Neural progenitor cell (in vitro differentiated cells): ENCODE results near the gene KDM2A. TPM values are rescaled to one million over a fixed set of nuclear protein-coding genes. Genes with fewer than 3 reads are reported as not detected.

Source experiments
- DNase-seq: peaks from one replicate; pipeline ENCODE4 v3.0.0-alpha.2; 2016; ENCODE audit warnings: low spot score
- H2AFZ ChIP-seq: fragments of 200-600 bp; sonication (generic); replicated peaks from 2 replicates; pipeline ENCODE4 v1.6.1; 2016; ENCODE audit warnings: antibody characterized with exemption
- H3F3A ChIP-seq: fragments of 200-600 bp; sonication (generic); 2 replicates; pipeline ENCODE4 v1.6.1; 2016; ENCODE audit warnings: antibody characterized with exemption, low read depth
- H3K27ac ChIP-seq: fragments of 200-600 bp; sonication (generic); 2 replicates; pipeline ENCODE4 v1.5.1; 2016; ENCODE audit warnings: mild to moderate bottlenecking
- H3K27me3 ChIP-seq: fragments of 200-600 bp; sonication (generic); 2 replicates; pipeline ENCODE4 v1.6.1; 2016; ENCODE audit warnings: mild to moderate bottlenecking, moderate library complexity
- H3K36me3 ChIP-seq: fragments of 200-600 bp; sonication (generic); 2 replicates; pipeline ENCODE4 v1.5.1; 2016
- H3K4me1 ChIP-seq: fragments of 200-600 bp; sonication (generic); 2 replicates; pipeline ENCODE4 v1.6.1; 2016; ENCODE audit warnings: mixed run types
- H3K4me2 ChIP-seq: fragments of 200-600 bp; sonication (generic); 2 replicates; pipeline ENCODE4 v1.6.1; 2016
- H3K4me3 ChIP-seq: fragments of 200-600 bp; sonication (generic); 2 replicates; pipeline ENCODE4 v1.5.1; 2016
- H3K79me2 ChIP-seq: fragments of 200-600 bp; sonication (generic); 2 replicates; pipeline ENCODE4 v1.6.1; 2016; ENCODE audit warnings: low read depth
- H3K9ac ChIP-seq: fragments of 200-600 bp; sonication (generic); 2 replicates; pipeline ENCODE4 v1.6.1; 2016
- H3K9me3 ChIP-seq: fragments of 200-600 bp; sonication (generic); 2 replicates; pipeline ENCODE4 v1.5.1; 2016; ENCODE audit warnings: low read depth
- H4K20me1 ChIP-seq: fragments of 200-600 bp; sonication (generic); 2 replicates; pipeline ENCODE4 v1.6.1; 2016; ENCODE audit warnings: low read depth
- H3K27ac Mint-ChIP-seq: 3 replicates; pipeline ENCODE4 v1.8.0; 2021; ENCODE audit warnings: mixed read lengths
- H3K27me3 Mint-ChIP-seq: 2 replicates; pipeline ENCODE4 v1.8.0; 2022; ENCODE audit warnings: low read depth, mild to moderate bottlenecking, inconsistent platforms, moderate library complexity, mixed read lengths; ENCODE audit not compliant: insufficient read depth
- H3K36me3 Mint-ChIP-seq: 3 replicates; pipeline ENCODE4 v1.8.0; 2021; ENCODE audit warnings: mixed read lengths
- H3K4me1 Mint-ChIP-seq: 3 replicates; pipeline ENCODE4 v1.8.0; 2021; ENCODE audit warnings: mixed read lengths
- H3K4me3 Mint-ChIP-seq: 3 replicates; pipeline ENCODE4 v1.8.0; 2021; ENCODE audit warnings: mild to moderate bottlenecking, moderate library complexity, mixed read lengths
- H3K9me3 Mint-ChIP-seq: 3 replicates; pipeline ENCODE4 v1.8.0; 2020; ENCODE audit warnings: mixed read lengths
- CTCF ChIP-seq: fragments of 200-600 bp; sonication (generic); IDR thresholded peaks from 2 replicates; pipeline ENCODE4 v1.5.1; 2017; ENCODE audit warnings: antibody characterized with exemption, mild to moderate bottlenecking
- EZH2 ChIP-seq: fragments of 200-600 bp; sonication (generic); IDR thresholded peaks from 2 replicates; pipeline ENCODE4 v1.6.1; 2017; ENCODE audit warnings: antibody characterized with exemption, mild to moderate bottlenecking, moderate library complexity
- EZH2phosphoT487 ChIP-seq: fragments of 200-600 bp; sonication (generic); IDR thresholded peaks from 2 replicates; pipeline ENCODE4 v1.6.1; 2017; ENCODE audit warnings: antibody characterized with exemption
- total RNA-seq: library from RNA; depleted of rRNA; stranded (reverse); fragments of >200 nt; gene quantifications from 2 replicates; pipeline ENCODE4 v1.2.3, GENCODE V29; 2015; ENCODE audit warnings: low replicate concordance

KDM2A gene
- total RNA-seq, result 38.8 and 49.5 TPM in 2 replicates

GRCh38 chr11:67118801-67119584 lies at the start of gene KDM2A:
Gene KDM2A (plus strand): TSS chr11:67119263. CDS start chr11:67121317, 2,054 bp downstream.
- TF ChIP-seq CTCF, result peak; percentile 43
- TF ChIP-seq EZH2, result no peak
- TF ChIP-seq EZH2phosphoT487, result no peak
- peak; percentile 100 for DNase-seq
- peak within 1 kb of the TSS; percentile 95 for H3K4me2 ChIP-seq

GRCh38 chr11:67071420-67072284 lies 47.4 kb upstream of the KDM2A start:
- Histone ChIP-seq H3F3A (no peaks in the 10 kb centered on the region), H3K79me2 (no peaks in the 10 kb centered on the region), H3K36me3 (no peaks in the 10 kb centered on the region), H4K20me1 (no peaks in the 10 kb centered on the region), H3K27me3 (no peaks in the 10 kb centered on the region), H3K27ac (no peak overlapping the region), H3K9me3 (no peaks in the 10 kb centered on the region), H3K4me1 (no peaks in the 10 kb centered on the region), H3K4me3 (peak overlapping the region; percentile 31), H2AFZ (peak overlapping the region; percentile 66), H3K9ac (no peak overlapping the region), H3K4me2 (peak overlapping the region; percentile 68)
- Mint-ChIP-seq H3K36me3 (no peaks in the 10 kb centered on the region), H3K27ac (peak overlapping the region; percentile 63), H3K27me3 (peaks cover 12% of the 10 kb centered on the region), H3K9me3 (no peaks in the 10 kb centered on the region), H3K4me1 (no peaks in the 10 kb centered on the region), H3K4me3 (no peak overlapping the region)
- TF ChIP-seq EZH2phosphoT487 (no peak), EZH2 (no peak), CTCF (peak; percentile 87)
- peak; percentile 89 for DNase-seq

More at GRCh38 chr11:67118801-67119584, at the start of gene KDM2A:
- Mint-ChIP-seq H3K27ac (peak within 1 kb of the TSS; percentile 98), H3K27me3 (peaks cover 11% of the 10 kb centered on the region), H3K9me3 (no peaks in the 10 kb centered on the region), H3K4me3 (peak within 1 kb of the TSS; percentile 93), H3K36me3 (peaks cover 7% of the 10 kb centered on the region), H3K4me1 (peaks cover 20% of the 10 kb centered on the region)
- Histone ChIP-seq H4K20me1 (peaks cover 43% of the 10 kb centered on the region), H3K4me3 (peak within 1 kb of the TSS; percentile 95), H3K36me3 (no peaks in the 10 kb centered on the region), H2AFZ (no peak within 1 kb of the TSS), H3K9me3 (no peaks in the 10 kb centered on the region), H3K9ac (peak within 1 kb of the TSS; percentile 85), H3K4me1 (peaks cover 23% of the 10 kb centered on the region), H3K27ac (peak within 1 kb of the TSS; percentile 96), H3K79me2 (peaks cover 55% of the 10 kb centered on the region), H3F3A (peaks cover 27% of the 10 kb centered on the region), H3K27me3 (peaks cover 12% of the 10 kb centered on the region)

- no peaks in the 10 kb centered on the region for H3K4me1 Mint-ChIP-seq
- DNase-seq, result no peak
- Histone ChIP-seq H2AFZ (no peak overlapping the region), H3K27ac (no peak overlapping the region), H3K27me3 (no peaks in the 10 kb centered on the region), H3K36me3 (no peaks in the 10 kb centered on the region), H3K4me1 (no peaks in the 10 kb centered on the region), H4K20me1 (no peaks in the 10 kb centered on the region), H3K9me3 (no peaks in the 10 kb centered on the region), H3F3A (no peaks in the 10 kb centered on the region), H3K9ac (no peak overlapping the region), H3K4me2 (no peak overlapping the region), H3K79me2 (no peaks in the 10 kb centered on the region), H3K4me3 (no peak overlapping the region)
- H3K36me3 Mint-ChIP-seq, result no peaks in the 10 kb centered on the region
- peaks cover 12% of the 10 kb centered on the region for H3K27me3 Mint-ChIP-seq
- H3K27ac Mint-ChIP-seq, result no peak overlapping the region
- TF ChIP-seq CTCF, result no peak
- H3K9me3 Mint-ChIP-seq, result no peaks in the 10 kb centered on the region
- no peak overlapping the region for H3K4me3 Mint-ChIP-seq
Observed at GRCh38 chr11:67072295-67072694, 46.8 kb upstream of the KDM2A start.
